ENCODE data around the gene CDO1.

DNA sequence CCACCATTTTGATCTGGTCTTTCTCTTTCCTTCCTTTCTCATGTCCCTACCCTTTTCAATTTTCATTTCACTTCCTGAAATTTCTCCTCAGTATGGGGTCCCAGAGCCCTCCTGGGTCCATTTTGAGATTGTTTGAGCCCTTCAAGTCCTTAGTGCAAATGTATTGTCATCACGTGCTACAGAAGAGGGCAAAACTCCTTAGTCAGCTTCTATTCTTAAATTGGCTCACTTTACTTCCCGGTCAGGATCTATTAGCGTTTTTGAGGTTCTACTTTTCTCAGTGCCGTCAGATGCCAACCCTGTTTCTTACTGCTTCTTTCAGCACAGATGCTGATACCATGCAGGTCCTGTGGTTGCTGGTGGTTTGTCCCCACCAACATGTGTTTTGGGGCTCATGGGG lies 19.0 kb upstream of the CDO1 start:
- TF ChIP-seq POLR2AphosphoS5 (IDR thresholded peaks at IDR 0.05; ENCODE audit: low read depth): no peak
- TF ChIP-seq, protein P1, sequence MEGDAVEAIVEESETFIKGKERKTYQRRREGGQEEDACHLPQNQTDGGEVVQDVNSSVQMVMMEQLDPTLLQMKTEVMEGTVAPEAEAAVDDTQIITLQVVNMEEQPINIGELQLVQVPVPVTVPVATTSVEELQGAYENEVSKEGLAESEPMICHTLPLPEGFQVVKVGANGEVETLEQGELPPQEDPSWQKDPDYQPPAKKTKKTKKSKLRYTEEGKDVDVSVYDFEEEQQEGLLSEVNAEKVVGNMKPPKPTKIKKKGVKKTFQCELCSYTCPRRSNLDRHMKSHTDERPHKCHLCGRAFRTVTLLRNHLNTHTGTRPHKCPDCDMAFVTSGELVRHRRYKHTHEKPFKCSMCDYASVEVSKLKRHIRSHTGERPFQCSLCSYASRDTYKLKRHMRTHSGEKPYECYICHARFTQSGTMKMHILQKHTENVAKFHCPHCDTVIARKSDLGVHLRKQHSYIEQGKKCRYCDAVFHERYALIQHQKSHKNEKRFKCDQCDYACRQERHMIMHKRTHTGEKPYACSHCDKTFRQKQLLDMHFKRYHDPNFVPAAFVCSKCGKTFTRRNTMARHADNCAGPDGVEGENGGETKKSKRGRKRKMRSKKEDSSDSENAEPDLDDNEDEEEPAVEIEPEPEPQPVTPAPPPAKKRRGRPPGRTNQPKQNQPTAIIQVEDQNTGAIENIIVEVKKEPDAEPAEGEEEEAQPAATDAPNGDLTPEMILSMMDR (IDR thresholded peaks at IDR 0.05; ENCODE audit: insufficient read depth, low read length): no peak

Measured in HL-60 (cell line).